OCI-M2 (cell line): Measurements from ENCODE around the gene ITLN1.
"Not testable (repeated sequence)": the region's sequence is repeated elsewhere in the genome, so short reads cannot be mapped to it uniquely, and the experiment has no call there.

ENCODE experiments used
- DNase-seq: peaks from one replicate; lab custom pipeline; 2025; ENCODE audit not compliant: unreplicated experiment; lab: John Stamatoyannopoulos, UW

ITLN1 gene

GRCh38 chr1:160885042-160885441 is at the start of gene ITLN1:
ITLN1 (minus strand) TSS chr1:160885180; CDS start chr1:160884877, 303 bp downstream.
- no peak for DNase-seq

GRCh38 chr1:160933305-160933704 is 48.3 kb upstream of the ITLN1 start:
- not testable (repeated sequence) for DNase-seq

DNA sequence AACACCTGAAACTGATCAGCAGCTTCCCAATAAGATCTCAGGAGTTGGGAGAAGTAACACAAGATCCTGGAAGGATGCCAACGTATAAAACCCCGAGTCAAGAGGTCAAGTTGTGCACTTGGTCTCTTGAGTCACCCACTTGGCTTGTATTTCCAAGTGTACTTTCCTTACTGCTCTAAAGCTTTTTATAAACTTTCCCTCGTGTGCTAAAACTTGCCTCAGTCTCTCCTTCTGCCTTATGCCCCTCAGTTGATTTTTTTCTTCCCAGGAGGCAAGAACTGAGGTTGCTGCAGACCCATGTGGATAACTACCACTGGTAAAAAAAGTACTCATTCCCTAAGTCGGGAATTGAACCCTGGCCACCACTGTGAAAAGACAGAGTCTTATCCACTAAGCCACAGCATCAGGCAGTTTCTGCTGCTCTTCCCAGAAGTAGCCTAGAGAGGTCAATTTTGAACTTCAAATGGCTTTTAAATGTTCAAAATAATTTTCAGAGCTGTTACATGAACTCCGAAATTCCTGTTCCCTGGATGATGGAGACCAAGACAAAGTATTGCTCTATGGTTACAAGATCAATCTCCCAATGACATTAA is 40.8 kb upstream of the ITLN1 start:
- no peak for DNase-seq

DNA sequence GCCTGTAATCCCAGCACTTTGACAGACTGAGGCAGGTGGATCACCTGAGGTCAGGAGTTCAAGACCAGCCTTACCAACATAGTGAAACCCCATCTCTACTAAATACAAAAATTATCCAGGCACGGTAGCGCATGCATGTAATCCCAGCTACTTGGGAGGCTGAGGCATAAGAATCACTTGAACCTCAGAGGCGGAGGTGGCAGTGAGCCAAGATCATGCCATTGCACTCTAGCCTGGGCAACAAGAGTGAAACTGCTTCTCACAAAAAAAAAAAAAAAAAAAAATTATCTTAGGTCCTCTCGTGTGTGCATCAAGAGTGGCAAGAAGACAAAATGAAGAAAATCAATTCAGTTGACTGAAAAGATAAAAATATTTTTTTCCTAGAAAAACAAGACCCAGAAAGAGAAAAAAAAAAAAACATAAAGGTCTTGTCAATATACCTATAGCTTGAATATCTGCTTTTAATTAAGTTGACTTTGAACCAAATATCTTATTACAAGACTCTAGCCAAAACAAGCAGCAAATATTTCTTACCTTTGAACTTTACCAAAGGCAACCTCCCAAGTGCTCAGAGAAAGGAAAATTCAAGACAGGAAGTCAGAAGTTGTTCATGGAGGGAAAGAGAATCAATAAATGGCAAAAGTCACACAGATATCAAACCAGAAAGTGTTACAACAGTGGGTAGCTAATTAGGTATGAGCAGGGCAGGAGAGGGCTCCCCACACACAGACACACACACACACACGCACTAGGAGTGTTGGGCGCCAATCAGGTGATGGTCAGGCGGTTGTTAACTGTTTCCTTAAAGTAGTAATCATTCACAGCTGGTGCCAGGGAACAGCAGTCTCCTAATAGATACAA is 40.0 kb upstream of the ITLN1 start:
- no peak for DNase-seq

GRCh38 chr1:160916666-160917065 is 31.7 kb upstream of the ITLN1 start:
- no peak for DNase-seq

GRCh38 chr1:160913229-160913628 is 28.2 kb upstream of the ITLN1 start:
- DNase-seq, result not testable (repeated sequence)

DNA sequence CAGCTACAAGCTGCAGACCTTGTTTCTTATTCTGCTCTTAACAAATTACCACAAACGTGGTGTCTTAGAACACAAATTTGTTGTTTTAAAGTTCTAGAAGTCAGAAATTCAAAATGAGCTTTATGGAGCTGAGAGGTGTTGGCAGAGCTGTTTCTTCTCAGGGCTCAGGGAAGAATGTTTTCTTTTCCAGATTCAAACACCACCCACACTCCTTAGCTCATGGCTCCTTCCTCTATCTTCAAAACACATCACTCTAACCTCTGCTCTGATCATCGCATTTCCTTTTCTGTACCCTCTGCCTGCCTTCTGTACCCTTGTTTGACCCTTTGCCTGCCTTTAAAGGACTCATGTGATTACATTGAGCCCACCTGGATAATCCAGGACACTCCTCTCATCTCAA is 26.9 kb upstream of the ITLN1 start:
- no peak for DNase-seq

GRCh38 chr1:160911441-160911840 is 26.5 kb upstream of the ITLN1 start:
- no peak for DNase-seq

DNA sequence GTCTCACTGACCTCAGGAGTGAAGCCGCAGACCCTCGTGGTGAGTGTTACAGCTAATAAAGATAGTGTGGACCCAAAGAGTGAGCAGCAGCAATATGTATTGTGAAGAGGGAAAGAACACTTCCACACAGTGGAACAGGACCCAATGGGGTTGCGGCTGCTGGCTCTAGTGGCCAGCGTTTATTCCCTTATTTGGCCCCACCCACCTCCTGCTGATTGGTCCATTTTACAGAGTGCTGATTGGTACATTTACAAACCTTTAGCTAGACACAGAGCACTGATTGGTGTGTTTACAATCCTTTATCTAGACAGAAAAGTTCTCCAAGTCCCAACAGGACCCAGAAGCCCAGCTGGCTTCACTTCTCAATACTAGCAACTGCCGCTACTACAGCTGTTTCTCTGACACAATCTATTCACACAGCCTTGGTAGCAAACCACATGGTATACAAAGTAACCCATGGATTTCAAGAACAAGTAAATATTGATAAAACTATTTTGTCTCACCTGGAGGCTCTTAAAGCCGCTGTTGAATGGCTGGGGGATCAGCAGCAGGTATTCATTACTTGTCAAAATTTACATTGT is 25.3 kb upstream of the ITLN1 start:
- DNase-seq, result no peak

DNA sequence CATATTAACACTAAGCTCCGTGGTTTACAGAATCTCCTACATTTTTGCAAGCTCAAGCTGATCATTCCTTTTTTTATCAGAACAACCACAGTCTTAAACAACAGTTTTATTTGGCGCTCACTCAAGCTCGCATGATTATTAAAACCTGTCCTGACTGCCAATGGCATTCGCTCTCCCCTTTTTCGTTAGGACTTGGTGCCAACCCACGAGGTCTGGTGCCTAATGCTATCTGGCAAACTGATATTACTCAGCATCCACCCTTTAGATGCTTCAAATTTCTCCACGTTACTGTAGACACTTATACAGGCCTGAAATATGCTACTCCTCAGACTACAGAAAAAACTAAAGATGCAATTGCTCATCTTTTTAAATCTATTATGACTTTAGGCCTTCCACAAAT is 23.0 kb upstream of the ITLN1 start:
- no peak for DNase-seq

GRCh38 chr1:160905617-160905989 is 20.6 kb upstream of the ITLN1 start:
- DNase-seq, result no peak

GRCh38 chr1:160904783-160905616 is 20.0 kb upstream of the ITLN1 start:
- no peak for DNase-seq

DNA sequence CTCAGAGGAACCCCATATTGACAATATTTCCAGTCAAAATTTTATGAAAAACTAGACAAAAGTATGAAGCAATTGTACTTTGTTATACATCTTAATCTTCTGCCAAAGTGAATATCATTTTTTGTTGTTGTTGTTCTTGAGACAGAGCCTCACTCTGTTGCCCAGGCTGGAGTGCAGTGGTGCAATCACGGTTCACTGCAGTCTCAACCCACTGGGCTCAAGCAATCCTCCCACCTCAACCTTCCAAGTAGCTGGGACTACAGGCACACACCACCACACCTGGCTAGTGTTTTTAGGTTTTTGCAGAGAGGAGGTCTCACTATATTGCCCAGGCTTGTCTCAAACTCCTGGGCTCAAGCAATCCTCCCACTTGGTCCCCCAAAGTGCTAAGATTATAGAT is 17.3 kb upstream of the ITLN1 start:
- DNase-seq, result not testable (repeated sequence)

DNA sequence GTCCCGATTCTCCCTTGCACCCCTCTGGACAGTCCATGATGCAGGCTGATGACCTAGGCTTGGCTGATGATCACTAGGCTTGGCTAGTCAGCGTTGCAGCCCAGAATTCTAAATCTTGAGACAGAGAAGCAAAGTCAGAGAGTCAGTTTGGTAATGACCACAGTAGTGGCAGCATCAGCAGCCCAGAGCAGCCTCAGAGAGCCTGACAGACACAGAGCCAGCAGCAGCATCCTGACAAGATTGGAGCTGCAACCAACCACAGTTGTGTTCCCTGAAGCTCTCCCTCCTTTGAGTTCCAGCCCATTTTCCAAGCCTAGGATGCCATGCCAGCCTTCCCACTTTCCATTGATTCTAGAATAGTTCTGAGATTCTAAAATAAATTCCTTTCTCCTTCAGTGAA is 16.8 kb upstream of the ITLN1 start:
- no peak for DNase-seq

GRCh38 chr1:160900683-160901082 is 15.7 kb upstream of the ITLN1 start:
- not testable (repeated sequence) for DNase-seq

GRCh38 chr1:160894368-160895135 is 9.6 kb upstream of the ITLN1 start:
- not testable (repeated sequence) for DNase-seq

- DNase-seq, result no peak
Measured at GRCh38 chr1:160891474-160891873, 6.5 kb upstream of the ITLN1 start.

- no peak for DNase-seq
Measured at GRCh38 chr1:160888926-160889325, 3.9 kb upstream of the ITLN1 start.

DNA sequence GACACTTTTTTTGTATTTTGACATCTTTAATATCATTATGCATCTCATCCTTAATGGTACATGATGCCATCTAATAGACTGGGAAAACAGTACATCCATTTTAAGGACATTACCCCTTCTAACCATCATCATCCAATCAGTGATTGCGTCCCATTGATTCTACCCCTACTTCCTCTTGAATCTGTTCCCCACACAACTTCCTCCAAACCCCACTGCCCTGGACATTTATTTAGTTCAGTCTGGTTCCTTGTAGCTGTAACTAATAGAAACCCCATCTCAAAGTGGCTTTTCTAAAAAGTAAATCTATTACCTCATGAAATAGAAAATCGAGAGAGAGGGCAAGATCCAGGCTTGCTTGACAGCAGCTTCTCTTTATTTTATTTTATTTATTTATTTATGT is 2.1 kb upstream of the ITLN1 start:
- DNase-seq, result no peak

DNA sequence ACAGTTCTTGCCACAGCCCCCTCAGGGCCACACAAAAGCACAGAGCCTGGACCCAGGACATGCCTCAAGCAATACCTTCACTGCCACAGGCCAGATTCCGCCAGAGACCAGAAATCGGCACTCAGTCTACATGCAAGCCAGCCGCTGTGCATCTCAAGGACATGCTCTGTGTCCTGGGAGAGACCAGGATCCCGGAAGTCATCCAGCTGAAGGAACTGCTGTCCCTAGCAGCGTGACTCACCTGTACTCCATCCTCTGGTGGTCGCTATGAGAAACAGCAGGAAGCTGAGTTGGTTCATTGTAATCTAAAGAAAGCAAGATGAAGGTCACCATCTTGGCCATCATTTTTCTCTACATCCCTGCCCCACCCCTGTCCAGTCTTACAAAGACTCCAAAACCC is 401 bp downstream of the ITLN1 start:
- DNase-seq, result no peak
